GM12892 (cell line): ENCODE measurements around the gene LRRC51.

Experiments used
- POLR2A ChIP-seq: IDR thresholded peaks from 2 replicates; pipeline ENCODE4 v1.6.1; 2011; ENCODE audit warnings: low read depth, low read length, control low read depth
- POLR2AphosphoS5 ChIP-seq: IDR thresholded peaks from 2 replicates; pipeline ENCODE4 v1.6.1; 2011; ENCODE audit warnings: low read depth, low read length, control low read depth

GRCh38 chr11:72135891-72136683 lies 55.4 kb downstream of the LRRC51 start:
- TF ChIP-seq POLR2AphosphoS5, result no peak
- no peak for TF ChIP-seq POLR2A
